GM12892 (cell line): ENCODE measurements around the gene FADD.

Experiments
- DNase-seq: peaks from one replicate; pipeline ENCODE4 v3.0.0; 2011; ENCODE audit not compliant: insufficient read length
- FAIRE-seq: peaks from 2 replicates; lab custom pipeline; 2011; peaks lifted over from hg19 to GRCh38; lab: Jason Lieb, UNC
- POLR2A ChIP-seq: IDR thresholded peaks from 2 replicates; pipeline ENCODE4 v1.6.1; 2011; ENCODE audit warnings: low read depth, low read length, control low read depth
- POLR2AphosphoS5 ChIP-seq: IDR thresholded peaks from 2 replicates; pipeline ENCODE4 v1.6.1; 2011; ENCODE audit warnings: low read depth, low read length, control low read depth
- TAF1 ChIP-seq: IDR thresholded peaks from 2 replicates; pipeline ENCODE4 v1.6.1; 2011; ENCODE audit warnings: low read depth, mild to moderate bottlenecking, control low read depth, low read length, borderline replicate concordance

FADD gene

DNA sequence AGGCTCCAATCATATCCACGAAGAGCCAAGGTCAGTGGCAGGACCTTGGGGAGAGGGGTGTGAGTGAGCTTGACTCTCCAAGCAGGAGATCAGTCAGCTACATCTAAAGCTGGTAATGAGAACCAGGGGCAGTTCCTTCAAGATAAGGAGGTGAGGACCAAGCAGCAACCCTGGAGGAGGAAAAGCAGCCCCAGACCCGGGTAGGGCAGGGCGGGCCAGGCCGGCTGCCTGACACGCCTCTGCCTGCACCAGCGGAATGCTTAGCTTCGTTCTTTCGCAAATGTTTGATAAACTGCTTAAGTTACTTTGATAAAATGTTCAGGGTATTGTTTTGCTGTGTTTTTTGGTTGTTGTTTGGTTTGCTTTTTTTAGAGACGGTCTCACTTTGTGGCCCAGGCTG is 18.7 kb upstream of the FADD start:
- DNase-seq (no peak), FAIRE-seq (no peak)
- no peak for TF ChIP-seq POLR2A
- no peak for TF ChIP-seq POLR2AphosphoS5
- TF ChIP-seq TAF1: no peak

GRCh38 chr11:70185348-70186055 is 17.6 kb upstream of the FADD start:
- FAIRE-seq (no peak), DNase-seq (no peak)
- no peak for TF ChIP-seq POLR2A
- TF ChIP-seq TAF1: no peak
- no peak for TF ChIP-seq POLR2AphosphoS5

DNA sequence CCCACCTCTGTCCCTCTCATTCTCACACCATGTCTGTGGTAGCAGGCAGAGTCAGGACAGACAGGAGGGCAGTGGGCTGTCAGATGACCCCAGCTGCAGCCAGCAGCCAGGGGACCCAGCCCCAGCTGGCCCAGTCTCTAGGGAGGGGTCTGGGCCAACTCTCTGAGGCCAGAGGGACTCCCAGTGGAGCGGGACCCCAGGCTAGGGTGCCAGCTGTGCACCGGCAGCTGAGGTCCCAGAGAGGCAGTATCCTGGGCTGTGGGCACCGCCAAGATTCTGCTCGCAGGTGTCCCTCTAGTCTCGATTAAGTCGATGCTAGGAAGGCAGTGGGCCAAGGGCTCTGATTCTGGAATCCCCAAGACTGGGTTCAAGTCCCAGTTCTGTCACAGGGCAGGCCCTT is 16.7 kb upstream of the FADD start:
- FAIRE-seq: no peak
- TF ChIP-seq TAF1: no peak
- TF ChIP-seq POLR2A: no peak
- TF ChIP-seq POLR2AphosphoS5: no peak
- DNase-seq: no peak

DNA sequence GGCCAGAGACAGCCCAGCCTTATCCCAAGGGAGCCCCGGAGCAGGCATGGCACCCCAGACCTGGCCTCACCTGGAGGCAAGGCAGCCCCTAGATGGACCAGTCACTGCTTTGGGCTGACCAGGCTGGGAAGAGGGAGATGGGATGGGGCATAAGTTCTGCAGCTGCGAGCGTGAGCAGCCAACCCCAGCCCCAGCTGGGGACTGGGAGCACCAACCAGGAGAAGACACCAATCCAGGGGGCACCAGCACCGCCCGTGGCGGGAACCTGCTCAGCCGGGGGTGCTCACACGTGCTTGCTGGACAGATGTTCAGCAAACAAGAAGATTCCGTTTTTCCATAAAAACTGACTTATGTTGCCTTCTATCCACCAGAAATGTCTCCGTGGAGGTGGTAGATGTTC is 16.2 kb upstream of the FADD start:
- FAIRE-seq (no peak), DNase-seq (no peak)
- TF ChIP-seq POLR2AphosphoS5 (no peak), POLR2A (no peak), TAF1 (no peak)

DNA sequence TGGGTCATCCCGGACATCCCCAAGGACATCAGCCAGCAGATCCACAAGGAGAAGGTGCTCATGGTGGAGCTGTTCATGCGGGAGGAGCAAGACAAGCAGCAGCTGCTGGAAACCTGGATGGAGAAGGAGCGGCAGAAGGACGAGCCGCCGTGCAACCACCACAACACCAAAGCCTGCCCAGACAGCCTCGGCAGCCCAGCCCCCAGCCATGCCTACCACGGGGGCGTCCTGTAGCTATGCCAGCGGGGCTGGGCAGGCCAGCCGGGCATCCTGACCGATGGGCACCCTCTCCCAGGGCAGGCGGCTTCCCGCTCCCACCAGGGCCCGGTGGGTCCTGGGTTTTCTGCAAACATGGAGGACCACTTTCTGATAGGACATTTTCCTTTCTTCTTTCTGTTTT is 15.3 kb upstream of the FADD start:
- no peak for FAIRE-seq
- TF ChIP-seq POLR2A (no peak), POLR2AphosphoS5 (no peak), TAF1 (no peak)

GRCh38 chr11:70189622-70190021 is 13.5 kb upstream of the FADD start:
- TF ChIP-seq TAF1: no peak
- TF ChIP-seq POLR2A: no peak
- TF ChIP-seq POLR2AphosphoS5: no peak
- FAIRE-seq: no peak
- DNase-seq: no peak

More for the DNA sequence above, 15.3 kb upstream of the FADD start:
- DNase-seq: no peak

DNA sequence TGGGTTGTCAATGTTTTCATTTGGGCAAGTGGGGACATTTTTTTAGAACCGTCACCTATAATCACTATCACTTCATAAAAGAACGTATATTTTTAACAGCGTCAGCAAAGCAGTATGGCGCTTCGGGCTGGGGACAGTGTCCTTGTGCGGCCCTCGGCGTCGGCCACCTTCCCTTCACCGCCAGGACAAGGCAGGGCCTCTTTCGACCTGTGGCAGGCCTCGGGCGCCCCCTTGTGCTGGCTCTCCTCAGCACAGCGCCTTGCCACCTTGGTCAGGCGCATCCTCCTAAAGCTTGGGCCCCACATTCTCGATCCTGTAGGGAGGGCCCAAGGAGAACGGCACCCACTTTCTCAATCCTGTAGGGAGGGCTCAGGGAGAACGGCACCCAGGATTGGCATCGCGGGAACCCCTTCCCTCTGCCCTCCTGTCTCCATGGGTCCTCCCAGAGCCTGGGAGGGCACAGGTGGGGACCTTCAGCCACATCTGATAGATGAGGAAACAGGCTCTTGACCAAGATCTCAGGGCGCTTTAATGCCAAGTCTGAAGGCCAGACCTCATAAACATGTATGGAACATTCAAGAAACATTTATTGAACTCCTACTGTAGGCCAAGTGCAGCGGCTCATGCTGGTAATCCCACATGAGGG is 11.5 kb upstream of the FADD start:
- TF ChIP-seq TAF1: no peak
- TF ChIP-seq POLR2A: no peak
- TF ChIP-seq POLR2AphosphoS5: no peak
- DNase-seq (peak; percentile 59), FAIRE-seq (peak; percentile 71)

- TF ChIP-seq POLR2AphosphoS5 (no peak), POLR2A (no peak), TAF1 (no peak)
- no peak for FAIRE-seq
- no peak for DNase-seq
These were observed 10.3 kb upstream of the FADD start for GRCh38 chr11:70192666-70193410.

- DNase-seq (no peak), FAIRE-seq (no peak)
- TF ChIP-seq POLR2AphosphoS5 (no peak), TAF1 (no peak), POLR2A (no peak)
These were observed 9.4 kb upstream of the FADD start for GRCh38 chr11:70193411-70194292.

- DNase-seq (no peak), FAIRE-seq (no peak)
- TF ChIP-seq POLR2A (no peak), POLR2AphosphoS5 (no peak), TAF1 (no peak)
These were observed 8.0 kb upstream of the FADD start for GRCh38 chr11:70194792-70195791.
